GM10847 (cell line): Measurements from ENCODE around the gene KDM2A.

Experiments used
- POLR2A ChIP-seq: IDR thresholded peaks from 2 replicates; pipeline ENCODE4 v1.6.1; 2011; ENCODE audit not compliant: insufficient read length; ENCODE audit errors: extremely low read depth

Gene KDM2A

GRCh38 chr11:67113231-67113721 is 5.8 kb upstream of the KDM2A start:
- TF ChIP-seq POLR2A, result no peak

GRCh38 chr11:67114275-67114896 is 4.7 kb upstream of the KDM2A start:
- no peak for TF ChIP-seq POLR2A

- TF ChIP-seq POLR2A, result no peak
Observed at GRCh38 chr11:67116758-67117105, 2.3 kb upstream of the KDM2A start.

GRCh38 chr11:67117176-67117575 is 1.9 kb upstream of the KDM2A start:
- TF ChIP-seq POLR2A, result no peak

GRCh38 chr11:67117672-67118180 is 1.3 kb upstream of the KDM2A start:
- TF ChIP-seq POLR2A, result no peak

DNA sequence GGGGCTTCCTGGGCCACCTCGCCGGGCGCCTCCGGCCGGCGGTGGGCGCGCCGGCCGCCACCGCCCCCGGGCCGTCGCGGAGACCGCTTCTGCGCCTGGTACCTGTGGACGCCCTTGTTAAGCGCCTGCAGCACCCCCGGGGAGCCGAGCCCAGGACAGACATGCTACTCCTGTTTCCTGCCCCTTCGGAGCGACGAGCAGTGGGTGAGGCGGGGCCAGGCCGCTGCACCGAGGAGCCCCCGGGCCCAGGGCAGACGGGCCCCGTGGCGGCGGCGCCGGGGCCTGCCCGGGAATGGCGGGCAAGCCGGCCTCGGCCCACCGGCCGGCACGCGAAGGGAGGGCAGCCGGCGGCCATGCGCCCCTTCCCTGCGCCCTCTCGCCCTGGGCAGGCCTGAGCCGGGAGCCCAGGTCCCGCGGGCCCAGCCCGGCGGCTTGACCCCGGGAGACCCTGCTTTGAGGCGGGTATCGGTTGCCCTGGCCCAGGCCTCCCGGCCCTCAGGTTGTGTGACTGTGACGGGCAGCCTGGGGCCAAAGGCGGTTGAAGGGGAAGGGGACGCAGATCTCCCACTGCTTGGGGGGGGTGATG is 789 bp upstream of the KDM2A start:
- TF ChIP-seq POLR2A, result peak; percentile 34

DNA sequence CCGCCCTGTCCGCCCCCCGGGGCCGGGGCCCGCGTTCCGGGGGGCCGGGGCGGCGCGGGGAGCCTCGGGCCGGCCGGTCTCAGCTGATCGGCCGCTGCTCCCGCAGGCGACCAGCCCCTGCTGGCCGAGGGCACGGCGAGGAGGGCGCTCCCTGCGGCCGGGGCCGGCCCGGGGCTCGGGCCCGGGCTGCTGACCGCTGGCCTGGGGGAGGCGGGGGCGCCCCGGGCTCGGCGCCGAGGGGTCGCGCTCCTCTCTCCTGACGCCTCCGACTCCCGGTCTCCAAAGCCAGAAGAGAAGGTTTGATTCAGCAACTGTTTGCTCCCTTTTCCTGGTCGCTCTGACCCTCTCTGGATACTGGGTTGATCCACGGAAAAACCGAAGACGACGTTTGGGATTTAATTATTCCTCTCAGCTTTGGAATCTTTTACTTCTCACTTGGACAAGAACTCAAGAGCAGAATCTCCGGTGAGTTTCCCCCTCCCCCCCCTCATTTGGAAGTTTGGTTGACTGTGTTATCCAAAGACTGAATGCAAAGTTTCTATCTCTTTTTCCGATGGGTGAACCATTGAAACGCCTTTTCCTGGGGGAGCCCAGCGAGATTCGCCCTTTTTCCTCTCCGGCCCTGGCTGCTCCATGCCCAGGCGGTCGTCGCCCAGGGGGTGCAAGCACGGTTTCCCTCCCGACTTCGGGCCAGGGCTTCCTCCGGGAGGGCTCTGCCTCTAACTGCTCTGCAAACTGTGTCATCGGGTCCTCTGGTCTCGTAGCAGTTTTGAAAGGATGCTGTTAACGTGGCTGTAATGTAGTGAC is 725 bp downstream of the KDM2A start:
- TF ChIP-seq POLR2A, result no peak

GRCh38 chr11:67120456-67120855 is 1.4 kb downstream of the KDM2A start:
- TF ChIP-seq POLR2A, result no peak

GRCh38 chr11:67120881-67121710 is 2.0 kb downstream of the KDM2A start:
- TF ChIP-seq POLR2A, result no peak

GRCh38 chr11:67126986-67127385 is 7.9 kb downstream of the KDM2A start:
- no peak for TF ChIP-seq POLR2A

DNA sequence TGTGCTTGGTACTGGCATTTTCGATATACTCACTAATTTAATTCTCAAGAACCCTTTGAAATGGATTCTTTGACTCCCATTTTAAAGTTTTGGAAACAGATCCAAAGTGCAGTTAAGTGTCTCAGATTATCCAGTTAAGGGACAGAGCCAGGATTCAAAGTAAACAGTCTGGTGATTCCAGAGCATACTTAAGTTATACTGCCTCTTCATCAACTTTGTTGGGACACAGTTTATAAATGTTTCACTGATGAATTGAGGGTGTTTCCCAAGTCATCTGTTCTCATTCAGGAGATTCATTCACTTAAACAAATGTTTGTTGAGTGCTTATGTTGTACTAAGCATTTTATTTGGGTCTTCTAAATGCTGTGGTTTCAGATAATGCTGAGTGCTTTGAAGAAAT is 17.1 kb downstream of the KDM2A start:
- no peak for TF ChIP-seq POLR2A

DNA sequence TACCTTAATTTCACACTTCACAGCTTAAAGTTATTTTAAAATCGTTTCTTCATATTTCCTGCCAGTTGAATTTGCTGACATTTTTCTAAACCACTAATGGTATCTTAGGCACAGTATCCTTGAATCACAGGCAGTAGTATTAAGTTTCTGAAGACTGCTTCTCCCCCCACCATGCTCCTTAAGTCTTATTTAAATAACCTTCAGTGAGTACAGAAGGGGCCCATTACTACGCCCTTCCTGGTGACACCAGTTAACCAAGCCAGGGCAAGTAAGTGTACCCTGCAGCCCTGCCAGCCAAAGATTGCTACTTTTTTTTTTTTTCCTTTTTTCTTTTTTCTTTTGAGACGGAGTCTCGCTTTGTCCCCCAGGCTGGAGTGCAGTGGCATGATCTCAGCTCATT is 19.9 kb downstream of the KDM2A start:
- no peak for TF ChIP-seq POLR2A

- TF ChIP-seq POLR2A, result no peak
Observed at GRCh38 chr11:67146516-67147226, 27.6 kb downstream of the KDM2A start.

DNA sequence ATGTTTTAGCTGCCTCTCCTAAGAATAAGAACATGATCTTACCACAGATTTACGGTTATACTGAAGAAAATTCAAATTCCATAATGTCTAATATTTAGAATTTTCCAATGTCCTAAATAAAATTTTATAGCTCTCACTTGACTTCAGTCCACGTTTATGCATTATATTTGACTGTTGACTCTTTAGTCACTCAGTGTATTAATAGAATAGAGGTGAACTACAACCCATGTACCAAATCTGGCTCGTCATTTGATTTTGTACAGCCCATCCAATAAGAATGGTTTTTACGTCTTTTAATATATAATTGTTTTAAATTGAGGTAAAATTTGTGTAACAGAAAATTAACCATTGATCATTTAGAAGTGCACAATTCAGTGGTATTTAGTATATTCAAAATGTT is 34.9 kb downstream of the KDM2A start:
- TF ChIP-seq POLR2A, result no peak

DNA sequence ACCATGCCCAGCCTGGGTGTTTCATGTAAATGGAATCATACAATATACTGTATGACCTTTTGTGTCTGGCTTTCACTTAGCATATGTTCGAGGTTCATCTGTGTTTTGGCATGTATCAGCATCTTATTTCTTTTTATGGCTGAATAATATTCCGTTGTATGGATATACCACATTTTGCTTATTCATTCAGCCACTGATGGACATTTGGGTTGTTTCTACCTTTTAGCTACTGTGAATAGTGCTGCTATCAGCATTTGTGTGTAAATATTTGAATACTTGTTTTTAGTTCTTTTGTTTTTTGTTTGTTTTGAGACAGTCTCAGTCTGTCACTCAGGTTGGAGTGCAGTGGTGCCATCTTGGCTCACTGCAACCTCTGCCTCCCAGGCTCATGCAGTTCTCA is 35.7 kb downstream of the KDM2A start:
- TF ChIP-seq POLR2A, result no peak
